Epidermal melanocyte (primary cell): ENCODE data around the gene CIT.

ENCODE experiments used
- DNase-seq: peaks from one replicate; pipeline ENCODE4 v3.0.0; 2011; ENCODE audit warnings: low spot score; ENCODE audit not compliant: insufficient read length

Gene CIT

GRCh38 chr12:119859241-119859640, 17.9 kb downstream of the CIT start:
- no peak for DNase-seq

GRCh38 chr12:119857041-119857591, 20.0 kb downstream of the CIT start:
- DNase-seq, result no peak

- no peak for DNase-seq
These were observed 26.8 kb downstream of the CIT start for GRCh38 chr12:119850330-119850729.

GRCh38 chr12:119843100-119843499, 34.0 kb downstream of the CIT start:
- no peak for DNase-seq

- no peak for DNase-seq
These were observed 34.7 kb downstream of the CIT start for GRCh38 chr12:119842380-119842779.

GRCh38 chr12:119841433-119842210, 35.5 kb downstream of the CIT start:
- DNase-seq, result no peak

GRCh38 chr12:119840582-119840981, 36.5 kb downstream of the CIT start:
- no peak for DNase-seq

- DNase-seq, result no peak
These were observed 37.0 kb downstream of the CIT start for GRCh38 chr12:119840168-119840567.

GRCh38 chr12:119838826-119839600, 38.1 kb downstream of the CIT start:
- no peak for DNase-seq

- DNase-seq, result no peak
These were observed 40.3 kb downstream of the CIT start for GRCh38 chr12:119836781-119837180.

GRCh38 chr12:119835068-119835467, 42.1 kb downstream of the CIT start:
- DNase-seq, result no peak

- DNase-seq, result no peak
These were observed 47.7 kb downstream of the CIT start for GRCh38 chr12:119829439-119829838.

- no peak for DNase-seq
These were observed 48.8 kb downstream of the CIT start for GRCh38 chr12:119828300-119828699.

GRCh38 chr12:119827760-119828159, 49.4 kb downstream of the CIT start:
- no peak for DNase-seq

- no peak for DNase-seq
These were observed 50.3 kb downstream of the CIT start for GRCh38 chr12:119826661-119827445.

- no peak for DNase-seq
These were observed 51.9 kb downstream of the CIT start for GRCh38 chr12:119825262-119825661.

GRCh38 chr12:119822046-119822445, 55.1 kb downstream of the CIT start:
- no peak for DNase-seq

GRCh38 chr12:119819322-119819721, 57.8 kb downstream of the CIT start:
- DNase-seq, result no peak

- DNase-seq, result no peak
These were observed 59.4 kb downstream of the CIT start for GRCh38 chr12:119817546-119818343.

- no peak for DNase-seq
These were observed 68.1 kb downstream of the CIT start for GRCh38 chr12:119809023-119809422.

- no peak for DNase-seq
These were observed 68.7 kb downstream of the CIT start for GRCh38 chr12:119808441-119808840.
